Measurements from ENCODE around the gene CRADD. TPM values are rescaled to one million over a fixed set of nuclear protein-coding genes. Genes with fewer than 3 reads are reported as not detected.

Gene CRADD
- total RNA-seq, 1 experiment from 2014 or later, result 27.9 TPM

DNA sequence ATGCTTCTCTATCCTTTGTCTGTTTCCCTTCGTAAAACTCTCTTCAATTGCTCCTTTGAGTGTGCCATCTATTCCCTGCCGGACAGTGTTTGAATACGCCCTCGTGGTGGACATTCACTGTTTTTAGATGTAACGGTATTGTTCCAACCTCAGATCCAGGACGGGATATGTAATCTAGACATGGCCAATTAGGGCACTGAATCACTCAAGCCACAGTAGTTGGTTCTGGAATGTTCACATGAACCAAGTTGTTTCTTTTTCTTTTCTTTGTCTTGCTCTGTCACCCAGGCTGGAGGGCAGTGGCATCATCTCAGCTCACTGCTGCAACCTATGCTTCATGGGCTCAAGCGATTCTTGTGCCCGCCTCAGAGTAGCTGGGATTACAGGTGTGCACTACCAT is 267.0 kb downstream of the CRADD start:
- no peak overlapping the region for H3K4me3 ChIP-seq
- DNase-seq, result no peak
- H3K9me3 ChIP-seq, result no peaks in the 10 kb centered on the region; the same call in 1 of the 2 replicates
- H3K27me3 ChIP-seq, result no peaks in the 10 kb centered on the region
- H3K36me3 ChIP-seq, result no peaks in the 10 kb centered on the region

Other genes starting within 250 kb of the CRADD start
- 69.7 and 115 TPM in 2 replicates for gene UBE2N, start 235.4 kb upstream of the CRADD start, total RNA-seq (2014; rRNA removed; shearing (Covaris generic); ENCODE audit: low replicate concordance)
- gene MRPL42, start 209.9 kb upstream of the CRADD start, total RNA-seq (2014; rRNA removed; shearing (Covaris generic); ENCODE audit: low replicate concordance), result 131 TPM in 2 replicates
- 42.3 and 46.9 TPM in 2 replicates for gene SOCS2, start 104.7 kb upstream of the CRADD start, total RNA-seq (2014; rRNA removed; shearing (Covaris generic); ENCODE audit: low replicate concordance)